HCT116 (cell line): Measurements from ENCODE around the gene MCF2L2.
A peak's percentile ranks its signal among the peaks of the same experiment; 100 is the strongest.

Experiments used
- CTCF ChIP-seq, 3 experiments: fragments of 200-600 bp in 1 of 3; sonication (generic) in 1 of 3; IDR thresholded peaks in 2 of 3; conservative IDR thresholded peaks in 1 of 3; 2 replicates each; pipeline ENCODE4 v1.5.1; 2012 to 2017; ENCODE audit warnings: low read depth in 2 of 3, low read length in 2 of 3, antibody characterized with exemption in 1 of 3, borderline replicate concordance in 1 of 3, control low read depth in 1 of 3, mild to moderate bottlenecking in 1 of 3, mixed read lengths in 1 of 3, mixed run types in 1 of 3, moderate library complexity in 1 of 3; ENCODE audit not compliant: insufficient read depth in 1 of 3
- EZH2phosphoT487 ChIP-seq: fragments of 200-600 bp; IDR thresholded peaks from 2 replicates; pipeline ENCODE4 v1.6.1; 2018; ENCODE audit warnings: antibody characterized with exemption, borderline replicate concordance
- JUND ChIP-seq: IDR thresholded peaks from 2 replicates; pipeline ENCODE4 v1.6.1; 2012
- POLR2A ChIP-seq: IDR thresholded peaks from 2 replicates; pipeline ENCODE4 v1.7.0; 2011; ENCODE audit warnings: borderline replicate concordance; ENCODE audit not compliant: insufficient read depth, insufficient read length; ENCODE audit errors: extremely low read depth

DNA sequence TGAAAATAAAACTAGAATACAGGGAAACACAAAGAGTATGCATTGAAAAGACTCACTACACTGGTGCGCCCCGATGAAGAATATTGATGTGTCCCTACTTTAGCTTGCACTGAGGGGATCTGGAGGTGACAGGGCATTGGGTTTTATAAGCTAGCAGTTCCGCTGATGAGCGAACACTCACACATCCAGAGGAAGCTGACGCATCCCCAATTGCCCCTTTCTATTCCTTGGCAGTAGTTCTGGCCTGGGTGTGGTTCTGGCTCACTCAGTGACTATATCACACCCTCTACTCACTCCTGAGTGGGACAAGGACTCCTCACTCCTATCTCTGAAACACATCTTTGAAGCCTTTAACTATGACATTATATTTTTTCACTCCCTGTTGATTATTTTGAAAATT, 104.3 kb downstream of the MCF2L2 start:
- TF ChIP-seq EZH2phosphoT487 (no peak), JUND (peak; percentile 32; the same call in 1 of the 2 replicates), CTCF (IDR thresholded peaks at IDR 0.05 in 2 of 3, conservative IDR thresholded peaks at IDR 0.05 in 1 of 3; ENCODE audit: borderline replicate concordance in 1 of 3, insufficient read depth in 1 of 3, low read depth in 2 of 3, low read length in 2 of 3) (no peak), POLR2A (no peak)
